Sigmoid colon (tissue), 3 donors: Measurements from ENCODE around the gene MGAT5.

ENCODE experiments used
- CTCF ChIP-seq, 4 experiments: fragments of 450-650 bp in 3 of 4; fragments of 200-600 bp in 1 of 4; IDR thresholded peaks; one replicate each; pipeline ENCODE4 v1.5.1; 2016 to 2019; ENCODE audit warnings: antibody characterized with exemption in 4 of 4, mild to moderate bottlenecking in 3 of 4, moderate library complexity in 2 of 4
- POLR2A ChIP-seq, 2 donors: fragments of 450-650 bp; IDR thresholded peaks; one replicate each; pipeline ENCODE4 v1.6.1; 2016; ENCODE audit warnings: antibody characterized with exemption in 2 of 2, mild to moderate bottlenecking in 2 of 2, moderate library complexity in 2 of 2

GRCh38 chr2:134347756-134348155, 93.9 kb downstream of the MGAT5 start:
- TF ChIP-seq CTCF (IDR thresholded peaks at IDR 0.05) (no peak), POLR2A (IDR thresholded peaks at IDR 0.05) (no peak)
